Measurements from ENCODE around the gene ZBTB22.

DNA sequence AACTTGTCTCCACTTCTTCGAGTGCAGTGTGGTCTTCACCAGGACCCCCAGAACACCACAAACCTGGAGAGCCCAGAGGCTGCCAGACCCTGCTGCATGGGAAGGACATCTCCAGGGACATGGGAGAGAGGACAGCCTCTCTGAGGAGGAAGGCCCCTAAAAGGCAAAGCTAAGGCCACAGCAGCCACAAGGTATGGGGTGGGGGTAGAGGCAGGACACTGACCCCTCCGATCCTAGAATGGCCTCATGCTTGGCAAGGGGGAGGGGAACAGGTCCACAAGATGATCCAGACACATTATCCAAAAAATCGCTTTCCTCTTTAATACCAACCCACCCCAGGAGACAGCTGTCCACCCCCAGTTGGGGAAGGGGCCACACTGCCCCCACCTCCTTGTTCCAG, 38.7 kb downstream of the ZBTB22 start:
- TF ChIP-seq, protein P1, sequence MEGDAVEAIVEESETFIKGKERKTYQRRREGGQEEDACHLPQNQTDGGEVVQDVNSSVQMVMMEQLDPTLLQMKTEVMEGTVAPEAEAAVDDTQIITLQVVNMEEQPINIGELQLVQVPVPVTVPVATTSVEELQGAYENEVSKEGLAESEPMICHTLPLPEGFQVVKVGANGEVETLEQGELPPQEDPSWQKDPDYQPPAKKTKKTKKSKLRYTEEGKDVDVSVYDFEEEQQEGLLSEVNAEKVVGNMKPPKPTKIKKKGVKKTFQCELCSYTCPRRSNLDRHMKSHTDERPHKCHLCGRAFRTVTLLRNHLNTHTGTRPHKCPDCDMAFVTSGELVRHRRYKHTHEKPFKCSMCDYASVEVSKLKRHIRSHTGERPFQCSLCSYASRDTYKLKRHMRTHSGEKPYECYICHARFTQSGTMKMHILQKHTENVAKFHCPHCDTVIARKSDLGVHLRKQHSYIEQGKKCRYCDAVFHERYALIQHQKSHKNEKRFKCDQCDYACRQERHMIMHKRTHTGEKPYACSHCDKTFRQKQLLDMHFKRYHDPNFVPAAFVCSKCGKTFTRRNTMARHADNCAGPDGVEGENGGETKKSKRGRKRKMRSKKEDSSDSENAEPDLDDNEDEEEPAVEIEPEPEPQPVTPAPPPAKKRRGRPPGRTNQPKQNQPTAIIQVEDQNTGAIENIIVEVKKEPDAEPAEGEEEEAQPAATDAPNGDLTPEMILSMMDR (IDR thresholded peaks at IDR 0.05): no peak
- TF ChIP-seq ZFX (IDR thresholded peaks at IDR 0.05; ENCODE audit: borderline replicate concordance): no peak

All from 22Rv1 (cell line).